ENCODE results near the gene PTPRN2.

Gene PTPRN2

DNA sequence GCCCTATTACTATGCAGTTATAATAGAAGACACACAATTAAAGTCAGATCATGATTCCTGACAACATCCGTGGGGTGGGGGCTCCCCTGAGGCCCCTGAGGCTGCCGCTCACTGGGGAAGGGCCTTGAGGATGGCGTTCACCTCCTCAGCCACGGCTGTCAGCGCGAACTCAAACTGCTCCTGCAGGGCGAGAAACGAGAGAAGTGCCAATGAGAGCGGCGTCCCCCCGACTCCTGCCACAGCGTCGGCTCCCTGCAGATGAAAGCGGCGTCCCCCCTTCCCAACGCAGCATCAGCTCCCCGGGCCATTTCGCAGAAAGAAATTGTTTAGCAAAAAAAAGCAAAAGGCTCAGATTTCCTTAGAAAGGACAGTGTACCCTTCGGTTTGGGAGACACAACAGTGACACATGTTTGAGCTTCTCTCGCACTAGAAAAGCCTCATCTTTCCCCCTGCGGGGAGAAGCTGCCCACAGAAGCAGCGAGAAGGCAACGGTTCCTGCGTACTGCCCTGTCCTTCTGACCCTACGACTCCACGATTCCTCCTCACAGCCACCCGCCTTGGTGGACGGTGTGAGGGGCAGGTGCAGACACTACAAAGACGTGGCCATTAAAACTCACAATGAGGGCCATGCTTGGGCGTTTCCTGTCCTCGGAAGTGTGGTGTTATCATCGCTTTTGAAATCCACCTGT lies 1046.9 kb downstream of the PTPRN2 start:
- no peak for DNase-seq

DNA sequence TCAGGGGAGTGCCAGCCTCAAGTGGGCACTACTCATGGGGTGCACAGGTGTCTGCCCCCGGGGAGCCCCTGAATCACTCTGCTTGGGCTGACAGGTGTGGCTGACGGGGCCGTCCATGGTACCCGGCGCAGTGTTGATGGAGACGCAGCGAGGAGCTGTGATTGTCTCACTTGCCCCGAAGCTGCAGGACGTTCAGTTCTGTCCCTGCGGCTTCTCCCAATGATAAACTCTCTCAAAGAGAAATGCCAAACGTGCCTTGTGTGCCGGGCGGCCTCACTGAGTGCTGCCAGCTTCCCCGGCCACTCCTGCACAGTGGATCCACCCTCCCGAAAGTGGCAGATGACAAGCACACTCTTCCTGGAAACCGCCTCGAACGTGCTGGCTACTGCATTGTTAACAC lies 1047.6 kb downstream of the PTPRN2 start:
- no peak for DNase-seq

DNA sequence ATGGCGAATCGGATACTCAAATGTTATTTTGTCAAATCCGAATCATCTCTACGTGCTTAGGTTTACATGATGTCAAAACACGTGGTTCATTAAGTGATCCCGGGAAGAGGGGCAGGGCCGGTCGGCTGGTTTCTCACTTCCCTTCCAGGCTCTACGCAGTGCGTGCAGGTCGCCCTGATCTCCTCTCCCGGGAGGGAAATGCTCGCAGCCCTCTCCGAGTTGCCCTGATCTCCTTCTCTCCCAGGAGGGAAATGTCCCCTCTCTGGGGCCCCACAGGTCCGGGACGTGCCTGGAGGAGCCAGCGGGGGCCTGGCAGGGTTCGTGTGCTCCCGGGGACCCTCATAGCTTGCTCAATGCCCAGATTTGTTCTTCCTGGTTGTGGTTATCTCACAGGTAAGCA lies 1048.1 kb downstream of the PTPRN2 start:
- DNase-seq = no peak

DNA sequence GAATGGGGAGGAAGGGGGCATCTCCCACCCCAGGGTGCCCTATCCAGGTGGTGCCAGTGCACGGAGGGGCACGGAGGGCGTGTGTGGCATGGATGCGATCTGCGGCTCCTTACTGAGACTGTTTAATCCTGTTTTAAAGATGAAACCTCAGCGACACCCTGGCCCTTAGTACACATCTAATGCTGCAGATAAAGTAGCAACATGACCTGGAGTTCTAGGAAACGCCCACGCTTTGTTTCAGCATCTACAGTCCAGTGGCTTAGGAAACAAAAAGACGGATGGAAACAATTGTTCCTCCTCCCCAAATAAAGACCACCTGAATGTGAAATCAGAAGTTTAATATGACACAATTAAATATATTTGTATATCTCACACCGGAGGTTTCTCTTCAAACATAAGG lies 1048.9 kb downstream of the PTPRN2 start:
- DNase-seq = no peak

DNA sequence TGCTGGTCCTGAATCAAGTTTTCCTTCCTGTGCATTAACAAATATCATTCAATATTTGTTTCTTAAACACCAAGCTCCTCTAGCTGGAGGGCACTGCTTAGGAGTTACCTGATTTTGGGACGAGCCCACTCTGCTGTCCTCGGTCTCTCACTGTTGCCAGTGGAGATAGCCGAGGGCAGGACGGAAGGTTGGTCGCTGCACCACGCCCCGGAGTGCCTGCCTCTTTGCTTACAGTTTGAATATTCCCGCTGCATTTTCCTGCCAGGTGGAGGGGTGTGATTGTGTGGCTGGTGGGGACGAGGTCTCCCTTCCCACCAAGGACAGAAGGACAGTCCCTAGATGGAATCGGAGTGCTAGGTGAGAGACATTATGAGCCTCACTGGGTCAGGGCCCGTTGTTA lies 1049.3 kb downstream of the PTPRN2 start:
- DNase-seq = no peak

DNA sequence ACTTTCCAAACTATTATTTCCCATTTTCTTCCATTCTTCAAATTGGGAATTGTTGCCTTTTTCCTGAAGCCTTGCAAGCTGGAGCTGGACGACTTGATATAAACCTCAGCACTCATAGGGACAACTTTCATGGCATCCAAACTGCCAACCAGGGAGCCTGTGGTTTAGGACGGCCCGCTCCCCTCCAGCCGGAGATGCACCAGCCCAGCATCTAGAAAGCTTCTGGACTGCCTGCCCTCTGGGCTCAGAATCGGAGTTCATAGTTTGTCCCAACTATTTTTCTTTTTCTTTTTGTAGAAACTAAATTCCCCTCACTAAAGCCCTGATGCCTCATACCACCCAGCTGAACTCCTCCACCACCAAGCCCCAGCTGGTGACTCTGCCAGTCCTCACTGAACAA lies 1050.6 kb downstream of the PTPRN2 start:
- DNase-seq = no peak

DNA sequence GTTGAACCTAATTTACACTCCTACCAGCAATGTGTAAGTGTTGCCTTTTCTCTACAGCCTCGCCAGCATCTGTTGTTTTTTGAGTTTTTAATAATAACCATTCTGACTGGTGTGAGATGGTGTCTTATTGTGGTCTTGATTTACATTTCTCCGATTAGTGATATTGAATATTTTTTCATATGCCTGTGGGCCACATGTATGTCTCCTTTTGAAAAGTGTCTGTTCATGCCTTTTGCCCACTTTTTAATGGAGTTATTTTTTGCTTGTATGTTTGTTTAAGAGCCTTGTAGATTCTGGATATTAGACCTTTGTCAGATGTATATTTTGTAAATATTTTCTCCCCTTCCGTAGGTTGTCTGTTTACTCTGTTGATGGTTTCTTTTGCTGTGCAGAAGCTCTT lies 1055.6 kb downstream of the PTPRN2 start:
- no peak for DNase-seq

DNA sequence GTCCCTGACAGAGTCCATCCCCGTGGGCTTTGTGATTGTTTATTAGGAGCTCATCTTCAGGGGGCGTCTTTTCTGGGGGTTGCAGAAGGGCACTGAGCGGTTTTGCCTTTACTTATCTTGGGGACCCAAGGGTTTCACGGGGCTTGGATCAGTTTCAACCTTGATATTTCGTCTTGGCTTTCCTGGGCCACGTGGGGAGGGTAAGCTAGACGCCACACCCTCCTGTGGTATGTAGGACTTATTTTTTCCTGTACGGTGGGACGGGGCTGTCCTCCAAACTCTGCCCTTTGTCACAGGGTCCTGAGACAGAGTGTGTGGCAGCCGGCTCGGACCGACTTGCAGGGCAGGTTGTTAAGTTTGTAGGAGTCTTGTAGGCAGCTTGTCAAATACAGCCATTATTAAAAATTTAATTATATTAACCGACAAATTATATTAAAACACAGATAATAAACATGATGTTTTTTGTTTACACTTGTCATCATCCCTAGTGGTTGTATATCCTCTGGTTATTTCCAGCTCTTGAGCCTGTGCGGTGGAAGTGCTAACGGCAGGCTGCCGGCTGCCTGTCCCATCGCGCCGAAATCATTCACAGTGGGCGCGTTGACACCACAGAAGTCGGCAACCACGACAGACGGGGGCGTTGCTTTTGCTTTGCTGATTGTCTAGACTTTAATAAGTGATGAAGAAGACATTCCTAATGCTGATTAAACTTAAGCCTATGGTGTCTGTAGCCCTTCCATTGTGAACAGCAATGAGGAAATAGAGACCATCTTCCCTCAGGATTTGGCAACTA lies 1057.7 kb downstream of the PTPRN2 start:
- no peak for DNase-seq

DNA sequence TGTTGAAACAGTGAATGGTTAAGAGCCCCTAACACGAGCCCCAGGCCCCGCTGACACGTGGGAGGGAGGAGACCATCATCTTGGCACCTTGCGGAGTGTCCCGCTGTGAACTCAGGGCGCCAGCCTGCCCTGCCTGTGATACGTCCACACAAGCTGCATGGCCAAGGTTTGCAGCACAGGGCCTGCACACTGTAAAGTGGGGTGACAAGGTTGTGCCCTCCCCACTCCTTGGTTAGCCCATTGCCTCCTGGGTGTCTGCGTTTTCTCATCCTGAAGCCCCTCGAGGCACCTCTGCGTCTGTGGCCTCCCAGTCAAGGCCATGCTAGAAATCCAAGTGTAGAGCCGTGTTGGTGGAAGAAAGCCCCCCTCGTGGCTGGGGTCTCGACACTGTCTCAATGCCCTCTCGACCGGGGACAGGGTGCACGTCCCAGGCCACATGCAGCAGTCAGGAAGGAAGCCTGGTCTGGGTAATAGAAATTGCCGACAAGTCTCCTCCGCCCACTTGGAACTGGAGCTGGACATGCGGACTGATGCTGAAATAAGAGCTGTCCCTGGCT lies 1058.8 kb downstream of the PTPRN2 start:
- DNase-seq = no peak

DNA sequence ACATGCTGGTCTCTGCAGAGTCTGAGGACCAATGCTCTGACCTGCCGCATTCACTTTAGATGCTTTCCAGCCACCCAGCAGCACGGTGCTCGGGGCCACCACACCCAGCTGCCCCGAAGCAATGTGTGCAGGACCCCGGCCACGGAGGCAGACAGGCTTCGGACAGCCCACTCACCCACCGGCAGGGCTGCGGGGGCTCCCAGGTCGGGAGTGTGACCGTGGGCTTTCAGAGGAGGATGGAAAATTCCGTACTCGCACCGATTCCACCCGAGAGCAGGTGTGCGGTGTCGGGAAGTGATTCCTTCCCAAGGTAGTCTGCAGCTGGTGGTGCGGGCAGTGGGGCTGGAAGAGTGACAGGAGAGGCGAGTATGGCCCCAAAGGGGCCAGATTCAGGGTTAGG lies 1059.9 kb downstream of the PTPRN2 start:
- no peak for DNase-seq

DNA sequence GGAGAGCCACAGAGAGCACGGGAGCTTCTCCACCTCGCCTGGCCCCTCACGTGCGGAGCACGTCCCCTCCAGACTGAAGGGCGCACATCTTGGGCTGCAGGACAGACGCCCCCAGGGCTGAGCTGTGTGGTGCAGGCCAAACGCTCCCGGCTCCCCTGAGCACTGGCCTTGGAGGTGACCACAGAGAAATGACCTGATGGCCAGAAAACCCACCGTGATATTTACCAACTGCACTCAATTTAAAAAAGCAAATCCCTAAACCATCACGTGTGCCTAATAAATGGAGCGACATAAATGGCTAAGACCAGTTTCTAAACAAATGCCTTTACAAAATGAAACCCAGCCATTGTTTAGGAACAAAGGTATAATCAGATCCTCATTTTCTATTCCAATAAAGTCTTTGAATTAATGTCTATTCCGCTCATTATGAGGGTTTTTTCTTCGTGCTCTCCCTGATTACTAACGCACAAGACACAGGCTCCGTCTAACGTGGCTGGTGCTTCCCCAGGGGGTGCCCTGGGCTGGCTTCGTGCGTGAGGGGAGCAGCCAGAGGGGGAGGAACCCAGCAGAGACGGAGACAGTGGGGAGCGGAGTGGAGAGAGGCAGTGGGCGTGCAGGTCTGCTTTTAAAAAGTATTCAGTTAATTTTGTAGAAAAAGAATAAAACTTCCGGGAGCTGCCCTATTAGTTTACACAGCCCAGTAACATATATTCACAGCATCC lies 1060.5 kb downstream of the PTPRN2 start:
- no peak for DNase-seq

DNA sequence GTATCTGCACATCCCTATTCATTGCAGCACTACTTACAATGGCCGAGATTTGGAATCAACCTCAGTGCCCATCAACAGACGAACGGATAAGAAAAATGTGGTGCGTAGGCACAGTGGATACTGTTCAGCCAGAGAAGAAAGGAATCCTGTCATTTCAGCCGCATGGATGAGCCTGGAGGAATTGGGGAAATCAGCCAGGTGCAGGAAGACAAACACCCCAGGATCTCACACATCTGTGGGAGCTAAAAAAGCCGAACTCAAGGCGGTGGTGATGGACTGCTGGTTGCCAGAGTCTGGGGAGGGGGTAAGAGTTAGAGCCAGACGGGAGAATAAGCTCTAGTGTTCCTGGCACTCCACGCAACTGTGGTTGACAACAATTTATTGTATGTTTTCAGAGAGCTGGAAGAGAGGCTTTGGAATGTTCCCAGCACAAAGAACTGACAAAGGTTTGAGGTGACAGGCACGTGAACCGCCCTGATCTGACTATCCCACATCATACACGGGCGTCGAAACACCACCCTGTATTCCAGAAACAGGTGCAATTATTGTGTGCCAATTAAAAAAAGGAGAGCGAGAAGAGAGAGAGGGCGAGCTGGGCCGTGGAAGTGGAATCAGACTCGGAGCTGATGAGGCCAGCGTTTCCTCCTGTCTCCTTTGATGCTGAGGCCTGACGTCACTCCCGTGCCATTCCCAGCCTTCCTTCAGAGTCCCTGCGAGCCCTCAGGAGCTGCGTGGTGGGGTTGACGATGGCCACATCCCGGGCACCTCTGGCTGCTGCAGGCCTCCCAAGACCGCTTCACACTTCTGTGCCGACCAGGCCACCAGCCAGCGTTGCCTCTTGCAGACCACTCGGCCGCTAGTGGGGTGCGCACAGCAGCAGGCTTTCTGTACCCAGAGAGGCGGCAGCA lies 1061.4 kb downstream of the PTPRN2 start:
- DNase-seq = no peak

DNA sequence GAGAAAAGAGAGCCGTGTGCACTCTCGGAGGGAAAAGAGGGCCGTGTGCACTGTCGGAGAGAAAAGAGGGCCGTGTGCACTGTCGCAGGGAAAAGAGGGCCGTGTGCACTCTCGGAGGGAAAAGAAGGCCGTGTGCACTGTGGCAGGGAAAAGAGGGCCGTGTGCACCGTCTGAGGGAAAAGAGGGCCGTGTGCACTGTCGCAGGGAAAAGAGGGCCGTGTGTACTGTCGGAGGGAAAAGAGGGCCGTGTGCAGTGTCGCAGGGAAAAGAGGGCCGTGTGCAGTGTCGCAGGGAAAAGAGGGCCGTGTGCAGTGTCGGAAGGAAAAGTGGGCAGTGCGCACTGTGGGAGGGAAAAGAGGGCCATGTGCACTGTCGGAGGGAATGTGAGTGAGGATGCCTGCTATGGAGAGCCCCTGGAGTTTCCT lies 1062.1 kb downstream of the PTPRN2 start:
- DNase-seq = no peak

DNA sequence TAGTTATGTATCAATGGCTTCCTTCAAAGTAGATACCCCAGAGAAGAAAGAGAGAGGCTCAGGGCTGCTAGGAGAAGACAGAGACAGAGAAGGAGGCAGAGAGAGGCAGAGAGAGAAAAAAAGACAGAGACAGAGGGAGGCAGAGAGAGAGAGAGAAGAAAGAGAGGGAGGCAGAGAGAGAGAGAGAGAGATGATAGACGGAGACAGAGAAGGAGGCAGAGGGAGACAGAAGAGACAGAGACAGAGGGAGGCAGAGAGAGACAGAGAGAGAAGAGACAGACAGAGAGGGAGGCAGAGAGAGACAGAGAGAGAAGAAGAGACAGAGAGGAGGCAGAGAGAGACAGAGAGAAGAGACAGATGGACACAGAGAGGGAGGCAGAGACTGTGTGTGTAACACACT lies 1062.9 kb downstream of the PTPRN2 start:
- no peak for DNase-seq

DNA sequence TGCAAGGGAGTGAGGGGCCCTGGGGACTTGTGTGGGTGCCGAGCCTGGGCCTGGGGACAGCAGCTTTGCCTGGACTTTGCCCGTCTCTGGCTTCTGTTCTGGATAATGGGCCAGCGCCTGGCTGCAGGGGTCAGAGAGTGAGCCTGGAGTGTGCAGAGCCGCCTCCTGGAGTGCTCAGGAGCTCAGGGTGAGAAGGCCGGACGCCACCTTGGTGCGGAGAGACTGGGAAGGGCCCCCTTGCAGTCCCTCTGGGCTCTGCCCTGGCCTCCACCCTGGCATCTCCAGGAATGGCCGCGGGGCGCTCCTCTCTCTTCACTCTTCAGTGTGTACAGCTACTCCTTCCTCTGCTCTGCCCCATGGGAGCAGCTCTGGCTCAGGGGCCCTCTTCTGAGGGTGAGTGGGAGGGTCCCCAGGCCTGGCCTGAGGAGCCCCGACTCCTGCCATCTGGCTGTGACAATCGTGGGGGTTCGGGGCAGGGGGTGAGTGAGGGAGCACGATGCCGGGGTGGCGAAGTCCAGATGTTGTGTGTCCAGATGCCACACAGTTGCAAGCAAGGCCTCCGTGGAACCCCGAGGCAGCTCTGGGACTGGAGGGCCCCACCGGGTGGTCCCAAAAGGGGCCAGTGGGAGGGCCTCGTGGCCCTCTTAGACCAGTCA lies 1063.7 kb downstream of the PTPRN2 start:
- no peak for DNase-seq

DNA sequence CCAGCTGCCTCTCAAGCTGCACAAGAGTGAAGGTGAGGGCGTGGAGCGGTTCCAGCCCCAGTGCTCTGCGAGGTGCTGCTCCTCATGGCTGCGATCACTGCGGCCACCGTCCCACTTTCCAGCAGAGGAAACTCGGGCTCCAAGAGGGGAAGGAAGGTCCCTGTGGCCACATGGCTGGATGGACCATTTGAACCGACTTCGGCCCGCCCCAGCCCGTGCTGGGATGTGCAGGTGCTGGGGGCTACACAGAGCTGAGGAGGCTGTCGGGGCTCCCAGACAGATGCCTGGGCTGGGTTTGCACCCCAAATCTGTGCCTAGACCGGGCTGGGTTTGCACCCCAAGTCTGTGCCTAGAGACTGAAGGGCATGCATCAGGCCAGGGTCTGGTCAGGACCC lies 1064.3 kb downstream of the PTPRN2 start:
- DNase-seq = no peak

DNA sequence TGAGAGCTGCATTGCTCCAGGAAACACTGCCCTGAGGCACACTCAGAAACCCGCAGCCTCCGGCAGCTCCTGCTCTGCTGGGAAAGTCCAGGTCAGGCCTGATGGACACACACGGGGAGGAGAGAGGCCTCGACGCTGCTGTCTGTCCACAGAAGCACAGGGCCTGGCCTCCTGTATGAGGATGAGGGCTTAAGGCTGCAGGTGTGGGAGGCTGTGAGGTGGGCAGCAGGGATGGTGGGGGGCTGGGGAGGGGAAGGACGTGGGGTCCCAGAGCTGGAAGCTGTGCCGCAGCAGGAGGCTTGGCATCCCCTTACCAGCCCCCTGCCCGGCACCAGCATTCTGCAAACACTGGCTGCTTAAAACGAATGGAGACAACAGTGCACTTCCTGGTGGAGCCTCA lies 1064.7 kb downstream of the PTPRN2 start:
- no peak for DNase-seq

DNA sequence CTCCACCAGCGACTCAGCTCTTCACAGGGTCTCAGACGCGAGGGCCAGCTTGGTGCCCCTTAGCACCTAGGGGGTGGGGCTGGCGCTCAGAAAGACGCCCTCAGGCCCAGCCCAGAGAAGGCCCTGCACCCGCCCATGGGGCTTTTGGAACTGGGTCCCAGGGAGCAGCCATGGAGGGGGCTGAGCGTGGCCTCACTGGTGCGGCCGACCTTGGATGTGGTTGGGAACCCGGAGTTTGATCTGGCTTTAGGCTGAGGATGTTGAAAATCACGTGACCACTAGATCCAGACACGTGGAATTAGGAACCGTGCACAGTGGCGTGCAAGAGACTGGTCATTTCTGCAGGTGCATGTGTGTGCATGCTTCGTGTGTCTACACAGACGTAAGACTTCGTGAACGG lies 1065.4 kb downstream of the PTPRN2 start:
- no peak for DNase-seq

DNA sequence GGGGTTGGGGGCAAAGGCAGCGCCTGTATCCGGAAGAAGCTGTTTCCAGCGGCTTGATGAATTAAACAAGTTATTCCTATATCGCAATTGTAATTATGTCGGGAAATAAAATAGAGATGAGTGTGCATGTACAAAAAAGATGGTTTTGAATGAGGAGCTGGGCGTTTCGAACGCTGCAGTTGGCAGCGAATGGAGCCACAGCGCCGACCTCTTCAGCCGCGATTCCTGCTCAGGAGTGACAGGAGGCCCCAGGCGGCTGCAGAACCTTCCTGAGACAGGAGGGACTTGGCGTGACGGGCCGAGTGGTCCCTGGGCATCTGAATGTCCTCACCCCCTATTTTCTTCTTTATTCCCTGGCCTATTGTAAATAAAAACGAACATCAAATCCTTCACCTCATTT lies 1065.9 kb downstream of the PTPRN2 start:
- no peak for DNase-seq

DNA sequence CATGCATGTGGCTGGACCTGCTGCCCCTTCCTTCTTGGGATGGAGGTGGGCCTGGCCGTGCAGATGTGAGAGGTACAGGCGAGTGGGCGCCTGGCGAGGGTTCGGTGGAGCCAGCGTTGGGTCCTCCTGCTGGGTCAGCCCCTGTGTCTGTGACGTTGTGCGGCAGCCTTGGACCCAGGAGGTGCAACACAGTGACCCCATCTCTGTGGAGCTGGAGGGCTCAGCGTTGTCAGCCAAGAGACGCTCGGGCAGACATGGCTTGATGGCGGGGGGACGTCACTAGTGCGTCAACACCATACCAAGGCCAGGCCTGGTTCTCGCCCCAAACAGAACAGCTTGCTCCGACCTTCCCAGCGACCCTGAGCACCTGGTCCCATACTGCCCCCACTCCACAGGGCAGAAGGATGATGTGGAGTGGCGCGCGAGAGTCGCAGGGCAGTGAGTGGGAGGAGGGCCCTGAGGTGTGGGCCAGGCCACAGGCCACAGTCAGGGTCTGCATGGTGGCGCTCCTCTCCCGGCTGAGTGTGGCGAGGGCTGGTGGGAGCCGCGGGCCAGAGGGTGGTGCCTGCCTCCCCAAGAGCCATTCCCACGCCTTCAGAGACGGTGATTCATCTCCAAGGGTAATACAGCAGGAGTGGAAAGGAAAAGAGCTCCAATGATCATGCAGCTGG lies 1066.4 kb downstream of the PTPRN2 start:
- DNase-seq = no peak

DNA sequence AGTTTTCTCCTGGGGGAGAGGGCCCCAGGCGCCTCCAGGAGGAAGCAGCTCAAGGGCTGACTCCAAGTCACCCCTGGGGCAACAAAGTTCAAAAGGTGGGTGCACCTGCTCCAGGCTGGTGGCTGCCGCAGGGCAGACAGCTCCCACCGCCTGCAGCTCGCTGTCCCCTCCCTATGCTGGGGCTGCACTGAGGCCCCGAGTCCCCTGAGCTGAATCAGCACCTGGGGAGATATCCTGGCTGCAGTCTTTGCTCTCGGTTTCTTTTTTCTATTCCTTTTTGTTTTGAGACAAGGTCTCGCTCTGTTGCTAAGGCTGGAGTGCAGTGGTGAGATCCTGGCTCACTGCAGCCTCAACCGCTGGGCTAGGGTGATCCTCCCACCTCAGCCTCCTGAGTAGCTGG lies 1067.4 kb downstream of the PTPRN2 start:
- DNase-seq = no peak
